CD4-positive, alpha-beta memory T cell (primary cell): ENCODE results near the gene ST7L. TPM values are rescaled to one million over a fixed set of nuclear protein-coding genes. Genes with fewer than 3 reads are reported as not detected.
"Not testable (repeated sequence)": the region's sequence is repeated elsewhere in the genome, so short reads cannot be mapped to it uniquely, and the experiment has no call there.

Source experiments
- CTCF ChIA-PET: fragments of 350-600 bp; sonication (Branson Sonifier 250); formaldehyde crosslinking; loops from one replicate; lab custom pipeline; 2021; ENCODE audit warnings: inconsistent platforms; ENCODE audit not compliant: partially characterized antibody; lab: Charles Lee
- POLR2A ChIA-PET: fragments of 350-600 bp; sonication (Branson Sonifier 250); formaldehyde crosslinking; loops from one replicate; lab custom pipeline; 2021; ENCODE audit not compliant: partially characterized antibody; lab: Charles Lee
- DNase-seq, 5 donors: peaks; one replicate each; pipeline versions ENCODE4 v3.0.0 to v3.0.0-alpha.2; 2020 to 2022; ENCODE audit warnings: mixed read lengths in 1 of 5
- H3K27ac ChIP-seq: one replicate; pipeline ENCODE4 v1.7.0; 2013; ENCODE audit warnings: low read depth, low read length
- H3K27me3 ChIP-seq: 2 replicates; pipeline ENCODE4 v1.7.0; 2013; ENCODE audit warnings: mild to moderate bottlenecking, low read length, moderate library complexity; ENCODE audit not compliant: insufficient read depth
- H3K36me3 ChIP-seq: 2 replicates; pipeline ENCODE4 v1.7.0; 2013; ENCODE audit warnings: mild to moderate bottlenecking, low read length, moderate library complexity; ENCODE audit not compliant: insufficient read depth
- H3K4me1 ChIP-seq: 2 replicates; pipeline ENCODE4 v1.7.0; 2013; ENCODE audit warnings: mild to moderate bottlenecking, low read length, moderate library complexity; ENCODE audit not compliant: insufficient read depth
- H3K4me3 ChIP-seq, 2 donors: one replicate each; pipeline ENCODE4 v1.7.0; 2013; ENCODE audit warnings: low read length in 2 of 2, mild to moderate bottlenecking in 1 of 2
- H3K9me3 ChIP-seq, 2 donors: one replicate each; pipeline ENCODE4 v1.7.0; 2013; ENCODE audit warnings: low read length in 2 of 2, control low read depth in 1 of 2; ENCODE audit not compliant: control insufficient read depth in 1 of 2
- H3K27ac Mint-ChIP-seq, 7 donors: one replicate each; pipeline ENCODE4 v1.8.0; 2020 to 2021; ENCODE audit warnings: mixed read lengths in 7 of 7, mild to moderate bottlenecking in 6 of 7, inconsistent platforms in 3 of 7, moderate library complexity in 3 of 7
- H3K27me3 Mint-ChIP-seq, 2 donors: one replicate each; pipeline ENCODE4 v1.8.0; 2020 to 2021; ENCODE audit warnings: mixed read lengths in 2 of 2
- H3K36me3 Mint-ChIP-seq, 2 donors: one replicate each; pipeline ENCODE4 v1.8.0; 2020 to 2021; ENCODE audit warnings: mixed read lengths in 2 of 2, inconsistent platforms in 1 of 2, mild to moderate bottlenecking in 1 of 2
- H3K4me1 Mint-ChIP-seq, 4 donors: one replicate each; pipeline ENCODE4 v1.8.0; 2020 to 2021; ENCODE audit warnings: mixed read lengths in 4 of 4, mild to moderate bottlenecking in 1 of 4
- H3K4me3 Mint-ChIP-seq, 8 donors: one replicate each; pipeline ENCODE4 v1.8.0; 2020 to 2021; ENCODE audit warnings: mixed read lengths in 8 of 8, mild to moderate bottlenecking in 7 of 8, moderate library complexity in 6 of 8, inconsistent platforms in 3 of 8
- H3K9me3 Mint-ChIP-seq, 8 donors: one replicate each; pipeline ENCODE4 v1.8.0; 2020 to 2021; ENCODE audit warnings: mixed read lengths in 8 of 8, mild to moderate bottlenecking in 5 of 8, inconsistent platforms in 3 of 8, moderate library complexity in 1 of 8
- intact Hi-C: fragments of 100-400 bp; cut with micrococcal nuclease; formaldehyde crosslinking; loops from one replicate; pipeline ENCODE4 v1.15.1; 2023
- polyA plus RNA-seq, 2 donors: library from polyadenylated mRNA; unstranded; fragments of 300-500 nt; fragmentation: Illumina TruSeq; gene quantifications; one replicate each; pipeline ENCODE4 v1.2.3, GENCODE V29; 2021
- total RNA-seq, 2 experiments: library from RNA; stranded (reverse); gene quantifications; one replicate each; pipeline ENCODE4 v1.2.3, GENCODE V29; 2021

The ST7L gene
- total and polyA plus RNA-seq, 4 experiments from 2014 or later: 10.9 to 27.2 (median 19.1) TPM

- Mint-ChIP-seq H3K4me3 (peak overlapping the region in 6 of 8 donors; percentile 1 to 65 (median 24)), H3K4me1 (peaks cover 74 to 94% (median 86%) of the 10 kb centered on the region in 4 donors), H3K9me3 (no peaks in the 10 kb centered on the region), H3K27ac (peak overlapping the region in 5 of 7 donors; percentile 5 to 81 (median 60)), H3K36me3 (peaks cover 41 to 63% of the 10 kb centered on the region in 2 donors), H3K27me3 (no peaks in the 10 kb centered on the region)
- Histone ChIP-seq H3K9me3 (no peaks in the 10 kb centered on the region), H3K4me1 (peaks cover 93% of the 10 kb centered on the region), H3K36me3 (peaks cover 9% of the 10 kb centered on the region), H3K27me3 (no peaks in the 10 kb centered on the region), H3K4me3 (no peak overlapping the region), H3K27ac (no peak overlapping the region)
- ChIA-PET CTCF (interaction anchor here (1.5 kb wide), 1 partner anchor 86 kb away, joined by 3 read pairs; the partner anchor contains the start of gene PPM1J), POLR2A (interaction anchor here (2.5 to 4.6 kb wide), 2 partner anchors 9 to 45 kb away, joined by 11 to 21 read pairs; partner anchors contain the start of genes CAPZA1, MOV10 and ST7L)
- intact Hi-C loops: no loop called here
- DNase-seq: no peak
These were observed 10.3 kb upstream of the ST7L start for GRCh38 chr1:112629256-112629655.

DNA sequence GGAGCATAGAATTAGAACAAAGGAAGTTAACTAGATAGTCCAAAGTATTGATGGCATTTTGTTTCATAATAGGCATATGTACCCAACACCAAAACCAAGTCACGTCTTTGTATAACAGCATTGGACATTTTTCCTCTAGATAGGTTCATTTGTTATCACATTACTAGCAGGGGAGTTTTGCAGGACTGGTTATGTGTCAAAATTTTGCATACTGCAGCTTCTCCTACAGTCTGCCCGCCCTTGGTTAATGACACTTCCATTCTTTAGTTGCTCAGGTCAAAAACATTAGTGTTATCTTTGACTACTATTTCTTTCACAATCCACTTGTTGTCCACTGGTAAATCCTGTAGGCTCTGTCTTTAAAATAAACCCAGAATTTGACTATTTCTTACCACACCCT lies 9.6 kb upstream of the ST7L start:
- POLR2A ChIA-PET: interaction anchor here (1.0 to 4.6 kb wide), 3 partner anchors 9 to 46 kb away, joined by 4 to 21 read pairs (median 11); partner anchors contain the start of genes CAPZA1, MOV10 and ST7L
- peaks cover 9% of the 10 kb centered on the region for H3K36me3 ChIP-seq
- Mint-ChIP-seq H3K4me1 (peaks cover 69 to 92% (median 82%) of the 10 kb centered on the region in 4 donors), H3K9me3 (no peaks in the 10 kb centered on the region), H3K27ac (peak overlapping the region in 6 of 7 donors; percentile 5 to 73 (median 60)), H3K27me3 (no peaks in the 10 kb centered on the region), H3K36me3 (peaks cover 41 to 64% of the 10 kb centered on the region in 2 donors), H3K4me3 (peak overlapping the region in 4 of 8 donors; percentile 22 to 76 (median 50))
- no peak overlapping the region for H3K27ac ChIP-seq
- intact Hi-C loops: no loop called here
- H3K9me3 ChIP-seq: no peaks in the 10 kb centered on the region
- no peak for DNase-seq
- no peaks in the 10 kb centered on the region for H3K27me3 ChIP-seq
- peaks cover 92% of the 10 kb centered on the region for H3K4me1 ChIP-seq
- CTCF ChIA-PET: interaction anchor here (0.9 kb wide), 2 partner anchors 32 to 86 kb away, joined by 3 read pairs; no protein-coding TSS in a partner anchor
- no peak overlapping the region for H3K4me3 ChIP-seq

GRCh38 chr1:112626887-112627286 lies 7.9 kb upstream of the ST7L start:
- POLR2A ChIA-PET: no interaction called here
- no peak for DNase-seq
- H3K9me3 Mint-ChIP-seq: no peaks in the 10 kb centered on the region
- intact Hi-C loops: no loop called here
- no peaks in the 10 kb centered on the region for H3K27me3 Mint-ChIP-seq
- H3K27me3 ChIP-seq: no peaks in the 10 kb centered on the region
- H3K4me3 Mint-ChIP-seq: peak overlapping the region in 3 of 8 donors; percentile 10 to 42 (median 23)
- peaks cover 41 to 61% of the 10 kb centered on the region in 2 donors for H3K36me3 Mint-ChIP-seq
- CTCF ChIA-PET: no interaction called here
- H3K27ac ChIP-seq: no peak overlapping the region
- no peaks in the 10 kb centered on the region for H3K9me3 ChIP-seq
- H3K4me1 ChIP-seq: peaks cover 92% of the 10 kb centered on the region
- H3K4me3 ChIP-seq: no peak overlapping the region
- peaks cover 9% of the 10 kb centered on the region for H3K36me3 ChIP-seq
- H3K4me1 Mint-ChIP-seq: peaks cover 66 to 92% (median 81%) of the 10 kb centered on the region in 4 donors
- peak overlapping the region in 4 of 7 donors; percentile 23 to 83 (median 64) for H3K27ac Mint-ChIP-seq

DNA sequence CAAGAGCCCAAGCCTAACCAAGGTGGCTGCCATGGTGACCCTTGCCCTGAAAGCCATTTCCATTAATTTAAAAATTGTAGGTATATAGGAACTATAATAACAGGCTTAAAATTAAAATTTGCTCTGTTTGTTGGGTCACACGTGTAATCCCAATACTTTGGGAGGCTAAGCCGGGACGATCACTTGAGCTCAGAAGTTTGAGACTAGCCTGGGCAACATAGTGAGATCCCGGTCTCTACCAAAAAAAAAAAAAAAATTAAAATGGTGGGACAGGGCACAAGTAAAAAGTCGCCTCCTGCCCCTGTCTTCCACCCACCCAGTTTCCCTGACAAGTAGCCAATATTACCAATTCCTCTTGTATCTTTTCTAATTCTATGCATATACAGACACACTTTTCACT lies 7.3 kb upstream of the ST7L start:
- ChIA-PET POLR2A (no interaction called here), CTCF (no interaction called here)
- H3K4me1 ChIP-seq: peaks cover 92% of the 10 kb centered on the region
- intact Hi-C loops: no loop called here
- no peaks in the 10 kb centered on the region for H3K9me3 ChIP-seq
- peaks cover 7% of the 10 kb centered on the region for H3K36me3 ChIP-seq
- H3K27me3 Mint-ChIP-seq: no peaks in the 10 kb centered on the region
- no peak overlapping the region for H3K4me3 ChIP-seq
- H3K4me1 Mint-ChIP-seq: peaks cover 64 to 87% (median 76%) of the 10 kb centered on the region in 4 donors
- H3K27me3 ChIP-seq: no peaks in the 10 kb centered on the region
- DNase-seq: no peak
- H3K27ac Mint-ChIP-seq: peak overlapping the region in 5 of 7 donors; percentile 7 to 88 (median 82)
- H3K27ac ChIP-seq: peak overlapping the region; percentile 6
- peaks cover 36 to 57% of the 10 kb centered on the region in 2 donors for H3K36me3 Mint-ChIP-seq
- H3K4me3 Mint-ChIP-seq: peak overlapping the region in 3 of 8 donors; percentile 0 to 67 (median 3)
- no peaks in the 10 kb centered on the region for H3K9me3 Mint-ChIP-seq

- Mint-ChIP-seq H3K36me3 (peaks cover 31 to 55% of the 10 kb centered on the region in 2 donors), H3K9me3 (no peaks in the 10 kb centered on the region), H3K4me3 (peak overlapping the region in 3 of 8 donors; percentile 3 to 78 (median 67)), H3K27me3 (no peaks in the 10 kb centered on the region), H3K27ac (peak overlapping the region in 6 of 7 donors; percentile 78 to 89 (median 83)), H3K4me1 (peaks cover 62 to 87% (median 75%) of the 10 kb centered on the region in 4 donors)
- intact Hi-C loops: no loop called here
- Histone ChIP-seq H3K36me3 (peaks cover 2% of the 10 kb centered on the region), H3K27me3 (no peaks in the 10 kb centered on the region), H3K9me3 (no peaks in the 10 kb centered on the region), H3K4me1 (peaks cover 91% of the 10 kb centered on the region), H3K27ac (peak overlapping the region; percentile 6), H3K4me3 (no peak overlapping the region)
- POLR2A ChIA-PET: interaction anchor here (0.9 kb wide), 1 partner anchor 49 kb away, joined by 3 read pairs; no protein-coding TSS in a partner anchor
- CTCF ChIA-PET: no interaction called here
- DNase-seq: no peak
These were observed 6.8 kb upstream of the ST7L start for GRCh38 chr1:112625696-112626095.

GRCh38 chr1:112624493-112624892 lies 5.6 kb upstream of the ST7L start:
- H3K36me3 ChIP-seq, CTCF ChIA-PET, H3K27me3 Mint-ChIP-seq, H3K9me3 ChIP-seq, H3K27me3 ChIP-seq, H3K4me3 ChIP-seq, H3K9me3 Mint-ChIP-seq: not testable (repeated sequence)
- intact Hi-C loops: loop anchor here (5.0 kb wide), 1 partner anchor 1188 kb away; the partner anchor contains the start of gene RSBN1
- H3K4me1 Mint-ChIP-seq: peaks cover 60 to 91% (median 70%) of the 10 kb centered on the region in 4 donors
- Histone ChIP-seq H3K27ac (peak overlapping the region; percentile 33), H3K4me1 (peaks cover 87% of the 10 kb centered on the region)
- peaks cover 24 to 60% of the 10 kb centered on the region in 2 donors for H3K36me3 Mint-ChIP-seq
- H3K27ac Mint-ChIP-seq: peak overlapping the region; percentile 69 to 88 (median 82)
- H3K4me3 Mint-ChIP-seq: peak overlapping the region in 4 of 8 donors; percentile 60 to 78 (median 67)
- DNase-seq: peak in 1 of 5 donors; percentile 43
- POLR2A ChIA-PET: interaction anchor here (1.3 kb wide), 1 partner anchor 50 kb away, joined by 5 read pairs; the partner anchor contains the start of gene MOV10

DNA sequence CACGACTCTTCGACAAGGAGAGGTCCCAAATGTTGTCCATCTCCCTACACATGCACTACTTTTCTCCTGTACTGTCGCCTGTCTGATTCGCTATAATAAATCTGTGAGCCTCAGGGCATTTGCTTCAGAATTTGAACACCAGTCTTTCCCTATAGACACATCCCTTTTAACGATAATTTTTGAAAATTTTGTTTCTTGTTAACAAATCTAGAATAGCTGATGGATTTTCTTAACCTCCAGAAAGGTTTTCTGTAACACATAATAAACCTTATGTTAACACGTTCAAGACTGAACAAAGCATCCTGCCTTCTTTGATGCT lies 1.4 kb upstream of the ST7L start:
- Mint-ChIP-seq H3K4me3 (peak overlapping the region; percentile 94 to 100 (median 99)), H3K4me1 (peaks cover 33 to 77% (median 46%) of the 10 kb centered on the region in 4 donors), H3K9me3 (peaks cover 0 to 1% (median 0%) of the 10 kb centered on the region in 8 donors), H3K36me3 (peaks cover 5 to 51% of the 10 kb centered on the region in 2 donors), H3K27me3 (no peaks in the 10 kb centered on the region), H3K27ac (peak overlapping the region; percentile 96 to 100 (median 100))
- POLR2A ChIA-PET: interaction anchor here (0.7 to 5.0 kb wide), 10 partner anchors 10 to 1247 kb away, joined by 3 to 84 read pairs (median 14); partner anchors contain the start of genes MOV10 and PPM1J
- peaks cover 61% of the 10 kb centered on the region for H3K4me1 ChIP-seq
- H3K27ac ChIP-seq: peak overlapping the region; percentile 100
- peak in 3 of 5 donors; percentile 23 to 37 (median 31) for DNase-seq
- CTCF ChIA-PET: interaction anchor here (1.1 to 2.3 kb wide), 2 partner anchors 53 to 84 kb away, joined by 3 to 6 read pairs; no protein-coding TSS in a partner anchor
- intact Hi-C loops: loop anchor here (5.0 kb wide), 1 partner anchor 1192 kb away; the partner anchor contains the start of gene RSBN1
- H3K27me3 ChIP-seq: no peaks in the 10 kb centered on the region
- H3K9me3 ChIP-seq: no peaks in the 10 kb centered on the region
- peak overlapping the region; percentile 83 to 98 for H3K4me3 ChIP-seq
- H3K36me3 ChIP-seq: no peaks in the 10 kb centered on the region
